Tibial nerve (tissue), 4 donors: ENCODE results near the gene MOSMO. TPM values are rescaled to one million over a fixed set of nuclear protein-coding genes. Genes with fewer than 3 reads are reported as not detected.
"Not testable (repeated sequence)": the region's sequence is repeated elsewhere in the genome, so short reads cannot be mapped to it uniquely, and the experiment has no call there.

Experiments used
- DNase-seq, 2 donors: peaks; one replicate each; pipeline ENCODE4 v3.0.0-alpha.2; 2019; ENCODE audit warnings: low spot score in 2 of 2
- H3K27ac ChIP-seq, 4 donors: fragments of 200-600 bp; sonication (generic) in 3 of 4; one replicate each; pipeline ENCODE4 v1.5.1; 2017 to 2019; ENCODE audit warnings: mild to moderate bottlenecking in 1 of 4
- H3K27me3 ChIP-seq, 2 donors: fragments of 200-600 bp; sonication (generic) in 1 of 2; one replicate each; pipeline versions ENCODE4 v1.5.1 to v1.6.0; 2017 to 2019
- H3K36me3 ChIP-seq, 3 donors: fragments of 200-600 bp; sonication (generic); one replicate each; pipeline ENCODE4 v1.5.1; 2018 to 2019
- H3K4me1 ChIP-seq, 4 donors: fragments of 200-600 bp; sonication (generic) in 3 of 4; one replicate each; pipeline ENCODE4 v1.5.1; 2017 to 2019
- H3K4me3 ChIP-seq, 4 donors: fragments of 200-600 bp; sonication (generic) in 3 of 4; one replicate each; pipeline ENCODE4 v1.5.1; 2017 to 2019; ENCODE audit warnings: mild to moderate bottlenecking in 1 of 4, moderate library complexity in 1 of 4
- H3K9me3 ChIP-seq, 4 donors: fragments of 200-600 bp; sonication (generic) in 3 of 4; one replicate each; pipeline ENCODE4 v1.5.1; 2017 to 2019
- EP300 ChIP-seq, 2 donors: sonication (generic); formaldehyde crosslinking; IDR thresholded peaks; one replicate each; pipeline ENCODE4 v1.6.1; 2017; ENCODE audit warnings: antibody characterized with exemption in 2 of 2, mild to moderate bottlenecking in 1 of 2
- POLR2A ChIP-seq, 2 donors: fragments of 450-650 bp; IDR thresholded peaks; one replicate each; pipeline ENCODE4 v1.6.1; 2017; ENCODE audit warnings: antibody characterized with exemption in 2 of 2, mild to moderate bottlenecking in 2 of 2, moderate library complexity in 2 of 2
- WGBS, 2 donors: methylation state at CpG; one replicate each; pipeline ENCODE4 v1.1.5; 2018; 5-methylcytosine and 5-hydroxymethylcytosine counted together
- total RNA-seq, 4 donors: library from RNA; depleted of rRNA; stranded (reverse); fragments of >200 nt; gene quantifications; one replicate each; pipeline ENCODE4 v1.1.0, GENCODE V29; 2016
- TF ChIP-seq, protein P1 (sequence below), 5 experiments: fragments of 200-600 bp in 3 of 5; fragments of 450-650 bp in 2 of 5; sonication (generic) in 3 of 5; IDR thresholded peaks; one replicate each; pipeline ENCODE4 v1.5.1; 2016 to 2019; ENCODE audit warnings: antibody characterized with exemption in 5 of 5, mild to moderate bottlenecking in 3 of 5, moderate library complexity in 2 of 5

MOSMO gene
- total RNA-seq, 4 donors from 2014 or later = 19.3 to 33.6 (median 26.0) TPM

DNA sequence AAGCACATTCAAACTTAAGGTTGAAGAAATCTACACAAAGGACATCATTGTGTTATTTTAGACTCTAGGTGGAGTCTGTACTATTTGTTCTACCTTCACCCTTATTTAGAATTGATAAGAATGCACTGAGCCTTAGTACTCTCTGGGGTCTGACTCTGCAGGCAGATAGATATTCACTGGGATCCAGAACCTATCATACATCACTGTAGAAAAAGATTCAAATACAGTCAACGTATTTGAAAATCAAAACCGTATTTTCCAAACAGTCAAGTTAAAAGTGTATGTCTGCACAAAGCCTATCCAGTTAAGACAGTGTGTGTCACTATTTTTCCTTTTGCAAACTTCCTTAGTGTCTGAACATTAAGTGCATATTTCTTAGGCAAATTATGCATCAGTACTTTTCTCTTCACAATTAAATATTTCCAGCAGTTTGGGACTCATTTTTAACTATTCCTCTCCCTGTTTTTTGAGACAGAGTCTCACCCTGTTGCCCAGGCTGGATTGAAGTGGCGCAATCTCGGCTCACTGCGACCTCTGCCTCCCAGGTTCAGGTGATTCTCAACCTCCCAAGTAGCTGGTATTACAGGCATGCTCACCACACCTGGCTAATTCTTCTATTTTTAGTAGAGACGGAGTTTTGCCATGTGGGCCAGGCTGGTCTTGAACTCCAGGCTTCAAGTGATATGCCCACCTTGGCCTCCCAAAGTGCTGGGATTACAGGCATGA lies 22.3 kb downstream of the MOSMO start:
- Histone ChIP-seq H3K4me1 (peaks cover 0 to 45% (median 18%) of the 10 kb centered on the region in 4 donors), H3K4me3 (no peak overlapping the region), H3K36me3 (peaks cover 0 to 16% (median 0%) of the 10 kb centered on the region in 3 donors), H3K27me3 (no peaks in the 10 kb centered on the region), H3K27ac (no peak overlapping the region), H3K9me3 (no peaks in the 10 kb centered on the region)
- no peak for DNase-seq
- WGBS, 2 donors = 86 to 93% methylated on average over 6 of the region's 6 CpGs
- TF ChIP-seq POLR2A (IDR thresholded peaks at IDR 0.05) = no peak

- Histone ChIP-seq H3K27ac (no peak overlapping the region), H3K4me1 (peaks cover 0 to 34% (median 12%) of the 10 kb centered on the region in 4 donors), H3K4me3 (no peak overlapping the region), H3K36me3 (peaks cover 0 to 24% (median 0%) of the 10 kb centered on the region in 3 donors), H3K9me3 (no peaks in the 10 kb centered on the region), H3K27me3 (no peaks in the 10 kb centered on the region)
- TF ChIP-seq, protein P1, sequence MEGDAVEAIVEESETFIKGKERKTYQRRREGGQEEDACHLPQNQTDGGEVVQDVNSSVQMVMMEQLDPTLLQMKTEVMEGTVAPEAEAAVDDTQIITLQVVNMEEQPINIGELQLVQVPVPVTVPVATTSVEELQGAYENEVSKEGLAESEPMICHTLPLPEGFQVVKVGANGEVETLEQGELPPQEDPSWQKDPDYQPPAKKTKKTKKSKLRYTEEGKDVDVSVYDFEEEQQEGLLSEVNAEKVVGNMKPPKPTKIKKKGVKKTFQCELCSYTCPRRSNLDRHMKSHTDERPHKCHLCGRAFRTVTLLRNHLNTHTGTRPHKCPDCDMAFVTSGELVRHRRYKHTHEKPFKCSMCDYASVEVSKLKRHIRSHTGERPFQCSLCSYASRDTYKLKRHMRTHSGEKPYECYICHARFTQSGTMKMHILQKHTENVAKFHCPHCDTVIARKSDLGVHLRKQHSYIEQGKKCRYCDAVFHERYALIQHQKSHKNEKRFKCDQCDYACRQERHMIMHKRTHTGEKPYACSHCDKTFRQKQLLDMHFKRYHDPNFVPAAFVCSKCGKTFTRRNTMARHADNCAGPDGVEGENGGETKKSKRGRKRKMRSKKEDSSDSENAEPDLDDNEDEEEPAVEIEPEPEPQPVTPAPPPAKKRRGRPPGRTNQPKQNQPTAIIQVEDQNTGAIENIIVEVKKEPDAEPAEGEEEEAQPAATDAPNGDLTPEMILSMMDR (IDR thresholded peaks at IDR 0.05) = no peak
- TF ChIP-seq EP300 (IDR thresholded peaks at IDR 0.05) = no peak
- TF ChIP-seq POLR2A (IDR thresholded peaks at IDR 0.05) = no peak
- no peak for DNase-seq
- 95 to 98% methylated on average over 2 of the region's 2 CpGs for WGBS, 2 donors
These were observed 23.7 kb downstream of the MOSMO start for GRCh38 chr16:22031483-22032083.

DNA sequence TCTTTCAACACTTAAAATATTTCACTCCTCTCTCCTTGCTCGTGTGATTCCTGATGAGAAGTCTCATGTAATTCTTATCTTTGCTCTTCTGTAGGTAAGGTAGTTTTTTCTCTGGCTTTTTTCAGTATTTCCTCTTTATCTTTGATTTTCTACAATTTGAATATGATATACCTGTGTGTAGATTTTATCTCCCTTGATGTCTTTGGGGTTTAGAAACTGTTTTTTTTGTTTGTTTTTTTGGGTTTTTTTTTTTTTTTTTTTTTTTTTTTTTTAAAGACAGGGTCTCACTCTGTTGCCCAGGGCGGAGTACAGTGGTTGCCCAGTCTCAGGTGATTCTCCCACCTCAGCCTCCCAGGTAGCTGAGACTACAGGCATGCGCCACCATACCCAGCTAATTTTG lies 26.6 kb downstream of the MOSMO start:
- Histone ChIP-seq H3K27me3 (no peaks in the 10 kb centered on the region), H3K4me3 (no peak overlapping the region), H3K9me3 (no peaks in the 10 kb centered on the region), H3K27ac (no peak overlapping the region), H3K4me1 (peaks cover 0 to 7% (median 2%) of the 10 kb centered on the region in 4 donors), H3K36me3 (peaks cover 0 to 36% (median 0%) of the 10 kb centered on the region in 3 donors)
- WGBS, 2 donors = 83 to 86% methylated on average over 3 of the region's 3 CpGs
- no peak for DNase-seq
- TF ChIP-seq, protein P1 (IDR thresholded peaks at IDR 0.05) = no peak
- TF ChIP-seq POLR2A (IDR thresholded peaks at IDR 0.05) (no peak), EP300 (IDR thresholded peaks at IDR 0.05) (no peak)

DNA sequence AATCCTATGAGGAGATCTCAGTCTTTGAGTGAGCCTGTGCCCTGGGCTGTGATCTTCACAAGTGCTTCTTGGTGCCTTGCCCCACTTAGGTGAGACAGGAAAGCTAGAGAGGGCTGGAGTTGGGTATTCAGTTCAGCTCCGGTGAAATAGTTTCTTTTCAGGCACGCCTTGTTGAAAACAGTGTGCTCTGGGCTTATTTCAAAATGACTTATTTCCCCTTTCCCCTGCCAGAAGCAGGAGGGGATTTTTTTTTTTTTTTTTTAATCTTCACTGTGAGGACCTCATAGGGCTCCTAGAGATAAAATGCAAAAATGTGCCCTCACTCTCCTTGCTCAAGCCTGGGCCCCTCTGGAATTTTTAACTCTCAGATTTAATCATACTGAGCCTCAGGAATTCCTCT lies 27.2 kb downstream of the MOSMO start:
- H3K4me3 ChIP-seq = no peak overlapping the region
- 56 to 63% methylated on average over 2 of the region's 2 CpGs for WGBS, 2 donors
- no peak for DNase-seq
- no peaks in the 10 kb centered on the region for H3K27me3 ChIP-seq
- TF ChIP-seq, protein P1 (IDR thresholded peaks at IDR 0.05) = no peak
- no peak for TF ChIP-seq POLR2A (IDR thresholded peaks at IDR 0.05)
- TF ChIP-seq EP300 (IDR thresholded peaks at IDR 0.05) = no peak
- H3K4me1 ChIP-seq = peaks cover 0 to under 1% (median 0%) of the 10 kb centered on the region in 4 donors
- no peak overlapping the region for H3K27ac ChIP-seq
- H3K36me3 ChIP-seq = peaks cover 0 to 36% (median 0%) of the 10 kb centered on the region in 3 donors
- no peaks in the 10 kb centered on the region for H3K9me3 ChIP-seq

GRCh38 chr16:22043882-22044281 lies 36.0 kb downstream of the MOSMO start:
- not testable (repeated sequence) for H3K4me3 ChIP-seq, H3K9me3 ChIP-seq, H3K27me3 ChIP-seq, H3K4me1 ChIP-seq, H3K36me3 ChIP-seq, H3K27ac ChIP-seq, DNase-seq
- WGBS, 2 donors = 82 to 91% methylated on average over 3 of the region's 3 CpGs

DNA sequence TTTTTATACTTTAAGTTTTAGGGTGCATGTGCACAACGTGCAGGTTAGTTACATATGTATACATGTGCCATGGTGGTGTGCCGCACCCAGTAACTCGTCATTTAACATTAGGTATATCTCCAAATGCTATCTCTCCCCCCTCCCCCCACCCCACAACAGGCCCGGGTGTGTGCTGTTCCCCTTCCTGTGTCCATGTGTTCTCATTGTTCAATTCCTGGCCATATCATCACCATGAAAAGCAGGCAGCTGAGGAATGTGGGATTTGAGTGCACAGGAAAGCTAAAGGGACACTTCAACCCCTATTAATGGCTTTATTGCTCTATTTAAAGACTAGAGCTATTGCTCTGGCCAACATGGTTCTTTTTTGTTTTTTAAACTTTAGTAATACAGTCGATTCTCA lies 38.0 kb downstream of the MOSMO start:
- not testable (repeated sequence) for H3K27ac ChIP-seq, H3K4me3 ChIP-seq, H3K4me1 ChIP-seq, H3K9me3 ChIP-seq, DNase-seq, H3K36me3 ChIP-seq, H3K27me3 ChIP-seq
- WGBS, 2 donors = 51 to 54% methylated on average over 5 of the region's 5 CpGs
